ENCODE measurements around the gene CD248. TPM values are rescaled to one million over a fixed set of nuclear protein-coding genes. Genes with fewer than 3 reads are reported as not detected.
A peak's percentile ranks its signal among the peaks of the same experiment; 100 is the strongest.

CD248 gene
- total and polyA plus RNA-seq, 3 donors from 2014 or later, result 3.9 to 35.5 (median 6.4) TPM

GRCh38 chr11:66266378-66267038, 50.3 kb downstream of the CD248 start:
- peak overlapping the region; percentile 96 to 97 for H3K27ac ChIP-seq
- H3K4me1 ChIP-seq, result peaks cover 11% of the 10 kb centered on the region
- no peaks in the 10 kb centered on the region for H3K27me3 ChIP-seq
- DNase-seq, result no peak
- H3K4me3 ChIP-seq, result peak overlapping the region; percentile 67 to 79
- intact Hi-C loops (cut with DNase I; ENCODE audit: low total_unique reads), result no loop called here
- no peaks in the 10 kb centered on the region for H3K9me3 ChIP-seq
- TF ChIP-seq CTCF (IDR thresholded peaks at IDR 0.05), result no peak
- no peak for TF ChIP-seq POLR2A (IDR thresholded peaks at IDR 0.05)
- H3K36me3 ChIP-seq (ENCODE audit: low read depth, missing control alignments), result no peaks in the 10 kb centered on the region
- WGBS, 2 donors, result 62 to 77% methylated on average over 14 to 19 of the region's 20 CpGs

GRCh38 chr11:66265531-66266377, 51.1 kb downstream of the CD248 start:
- DNase-seq, result no peak
- H3K9me3 ChIP-seq, result no peaks in the 10 kb centered on the region
- H3K27me3 ChIP-seq, result no peaks in the 10 kb centered on the region
- TF ChIP-seq POLR2A (IDR thresholded peaks at IDR 0.05), result no peak
- no peak for TF ChIP-seq CTCF (IDR thresholded peaks at IDR 0.05)
- H3K27ac ChIP-seq, result no peak overlapping the region
- H3K36me3 ChIP-seq (ENCODE audit: low read depth, missing control alignments), result no peaks in the 10 kb centered on the region
- intact Hi-C loops (cut with DNase I; ENCODE audit: low total_unique reads), result no loop called here
- 92 to 100% methylated on average over 3 to 25 of the region's 26 CpGs for WGBS, 2 donors
- H3K4me1 ChIP-seq, result peaks cover 11% of the 10 kb centered on the region
- no peak overlapping the region for H3K4me3 ChIP-seq

- no peaks in the 10 kb centered on the region for H3K36me3 ChIP-seq (ENCODE audit: low read depth, missing control alignments)
- WGBS, 2 donors, result 82% methylated on average over 12 of the region's 12 CpGs
- no peak overlapping the region for H3K27ac ChIP-seq
- no peaks in the 10 kb centered on the region for H3K9me3 ChIP-seq
- TF ChIP-seq CTCF (IDR thresholded peaks at IDR 0.05) (peak in 2 of 3 experiments; percentile 35), POLR2A (IDR thresholded peaks at IDR 0.05) (no peak)
- no peaks in the 10 kb centered on the region for H3K27me3 ChIP-seq
- intact Hi-C loops (cut with DNase I; ENCODE audit: low total_unique reads), result no loop called here
- DNase-seq, result no peak
- H3K4me1 ChIP-seq, result peaks cover 11% of the 10 kb centered on the region
- no peak overlapping the region for H3K4me3 ChIP-seq
Measured at GRCh38 chr11:66264914-66265313, 51.9 kb downstream of the CD248 start.

Other genes with a start within 250 kb of the CD248 start
- gene PACS1, start 246.8 kb downstream of the CD248 start, total RNA-seq, result 100 to 1,000 TPM; 130 to 131 TPM
- gene PACS1, start 246.8 kb downstream of the CD248 start, polyA plus RNA-seq (ENCODE audit: insufficient read depth, low read depth, low replicate concordance), result 111 TPM
- gene KLC2, start 59.3 kb downstream of the CD248 start, total RNA-seq, result 10 to 100 TPM; 45.9 to 53.5 TPM
- 51.7 TPM for gene KLC2, start 59.3 kb downstream of the CD248 start, polyA plus RNA-seq (ENCODE audit: insufficient read depth, low read depth, low replicate concordance)
- 100 to 1,000 TPM in 1 of 2 donors, 10 to 100 TPM in 1; 63.2 to 107 TPM for gene RAB1B, start 48.4 kb downstream of the CD248 start, total RNA-seq
- gene RAB1B, start 48.4 kb downstream of the CD248 start, polyA plus RNA-seq (ENCODE audit: insufficient read depth, low read depth, low replicate concordance), result 180 TPM
- gene CNIH2, start 38.9 kb downstream of the CD248 start, total RNA-seq, result 1 to 10 TPM; 4.0 to 7.4 TPM
- gene CNIH2, start 38.9 kb downstream of the CD248 start, polyA plus RNA-seq (ENCODE audit: insufficient read depth, low read depth, low replicate concordance), result 17.3 TPM
- gene YIF1A, start 27.9 kb downstream of the CD248 start, total RNA-seq, result 10 to 100 TPM; 60.5 to 94.1 TPM
- 82.6 TPM for gene YIF1A, start 27.9 kb downstream of the CD248 start, polyA plus RNA-seq (ENCODE audit: insufficient read depth, low read depth, low replicate concordance)
- 1 to 10 TPM; 1.4 to 1.7 TPM for gene TMEM151A, start 25.1 kb downstream of the CD248 start, total RNA-seq
- 0.90 TPM for gene TMEM151A, start 25.1 kb downstream of the CD248 start, polyA plus RNA-seq (ENCODE audit: insufficient read depth, low read depth, low replicate concordance)
- 1 to 10 TPM; 8.2 to 8.5 TPM for gene RIN1, start 19.4 kb upstream of the CD248 start, total RNA-seq
- 4.7 TPM for gene RIN1, start 19.4 kb upstream of the CD248 start, polyA plus RNA-seq (ENCODE audit: insufficient read depth, low read depth, low replicate concordance)
- 10 to 100 TPM; 55.5 to 59.4 TPM for gene BRMS1, start 28.1 kb upstream of the CD248 start, total RNA-seq
- 67.5 TPM for gene BRMS1, start 28.1 kb upstream of the CD248 start, polyA plus RNA-seq (ENCODE audit: insufficient read depth, low read depth, low replicate concordance)
- gene B4GAT1, start 30.6 kb upstream of the CD248 start, total RNA-seq, result 10 to 100 TPM; 28.2 to 45.1 TPM
- gene B4GAT1, start 30.6 kb upstream of the CD248 start, polyA plus RNA-seq (ENCODE audit: insufficient read depth, low read depth, low replicate concordance), result 23.2 TPM
- 1 to 10 TPM; 1.6 to 3.1 TPM for gene SLC29A2, start 54.7 kb upstream of the CD248 start, total RNA-seq
- 1.2 TPM for gene SLC29A2, start 54.7 kb upstream of the CD248 start, polyA plus RNA-seq (ENCODE audit: insufficient read depth, low read depth, low replicate concordance)
- 1 to 10 TPM in 1 of 2 donors, under 1 TPM in 1; 0.50 to 1.4 TPM for gene NPAS4, start 104.0 kb upstream of the CD248 start, total RNA-seq
- gene NPAS4, start 104.0 kb upstream of the CD248 start, polyA plus RNA-seq (ENCODE audit: insufficient read depth, low read depth, low replicate concordance), result 0.09 TPM
- gene MRPL11, start 121.8 kb upstream of the CD248 start, total RNA-seq, result 10 to 100 TPM; 21.2 to 23.7 TPM
- 50.0 TPM for gene MRPL11, start 121.8 kb upstream of the CD248 start, polyA plus RNA-seq (ENCODE audit: insufficient read depth, low read depth, low replicate concordance)
- gene PELI3, start 149.9 kb upstream of the CD248 start, total RNA-seq, result 10 to 100 TPM; 13.0 to 17.7 TPM
- gene PELI3, start 149.9 kb upstream of the CD248 start, polyA plus RNA-seq (ENCODE audit: insufficient read depth, low read depth, low replicate concordance), result 10.2 TPM
- 10 to 100 TPM; 29.3 to 31.0 TPM for gene DPP3, start 163.4 kb upstream of the CD248 start, total RNA-seq
- gene DPP3, start 163.4 kb upstream of the CD248 start, polyA plus RNA-seq (ENCODE audit: insufficient read depth, low read depth, low replicate concordance), result 24.8 TPM
- gene BBS1, start 193.6 kb upstream of the CD248 start, total RNA-seq, result 10 to 100 TPM; 86.1 to 89.3 TPM
- gene BBS1, start 193.6 kb upstream of the CD248 start, polyA plus RNA-seq (ENCODE audit: insufficient read depth, low read depth, low replicate concordance), result 42.9 TPM
- 10 to 100 TPM; 20.7 to 23.3 TPM for gene ZDHHC24, start 229.0 kb upstream of the CD248 start, total RNA-seq
- gene ZDHHC24, start 229.0 kb upstream of the CD248 start, polyA plus RNA-seq (ENCODE audit: insufficient read depth, low read depth, low replicate concordance), result 9.2 TPM
- gene ACTN3, start 229.9 kb upstream of the CD248 start, total RNA-seq, result 1 to 10 TPM; 1.7 to 4.0 TPM
- 6.8 TPM for gene ACTN3, start 229.9 kb upstream of the CD248 start, polyA plus RNA-seq (ENCODE audit: insufficient read depth, low read depth, low replicate concordance)

Measured in testis (tissue), 3 donors.